Superior temporal gyrus (tissue), 1 donor: ENCODE results near the gene NTSR1.

Source experiments
- DNase-seq: peaks from one replicate; pipeline ENCODE4 v3.0.0-alpha.2; 2016; ENCODE audit errors: extremely low spot score

Gene NTSR1

DNA sequence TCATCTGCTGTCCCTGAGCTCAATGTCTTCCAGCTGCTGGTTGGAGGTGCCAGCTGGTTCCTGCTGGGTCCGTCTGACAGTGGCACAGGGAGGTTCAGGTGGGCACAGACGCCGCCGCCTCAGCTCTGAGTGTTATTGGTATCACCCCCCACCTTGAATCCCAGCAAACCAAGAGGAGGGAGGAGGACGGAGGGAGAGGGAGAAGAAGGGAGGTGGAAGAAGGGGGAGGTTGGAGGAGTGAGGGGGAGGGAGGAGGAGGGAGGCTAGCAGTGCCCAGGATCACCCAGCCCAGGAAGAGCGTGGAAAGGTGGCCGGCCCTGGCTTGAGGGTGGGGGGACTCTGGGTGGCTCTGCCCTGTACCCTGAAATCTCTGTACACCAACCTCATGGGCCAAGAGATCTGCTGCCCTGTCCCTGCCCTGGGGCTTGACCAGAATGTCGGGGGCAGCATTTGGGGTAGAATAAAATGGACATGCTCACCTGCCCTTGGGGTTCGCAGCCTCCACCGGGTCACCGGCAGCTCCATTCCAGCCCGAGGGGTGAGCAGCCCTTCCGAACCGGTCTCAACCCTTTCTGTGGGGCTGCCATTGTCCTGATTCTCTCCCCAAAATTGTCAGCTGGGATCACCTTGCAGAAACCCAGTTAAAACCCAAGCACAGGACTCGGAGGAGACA lies 17.1 kb downstream of the NTSR1 start:
- no peak for DNase-seq

DNA sequence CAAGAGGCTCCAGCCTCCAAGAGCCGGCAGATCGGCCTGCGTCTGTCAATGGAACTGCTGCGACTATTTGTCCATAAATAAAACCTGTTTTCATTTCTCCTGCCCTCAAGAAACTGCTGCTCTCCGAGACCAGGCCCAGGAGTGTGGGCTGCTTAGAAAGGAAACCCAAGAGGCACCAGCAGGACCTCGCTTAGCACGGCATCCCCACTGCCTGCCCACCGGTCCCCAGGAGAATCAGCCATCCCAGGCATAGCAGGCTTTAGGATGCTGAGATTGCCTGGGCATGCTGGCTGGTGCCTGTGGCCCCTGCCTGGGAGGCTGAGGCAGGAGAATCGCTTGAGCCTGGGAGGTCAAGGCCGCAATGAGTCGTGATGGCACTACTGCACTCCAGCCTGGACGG lies 17.6 kb downstream of the NTSR1 start:
- DNase-seq, result no peak

DNA sequence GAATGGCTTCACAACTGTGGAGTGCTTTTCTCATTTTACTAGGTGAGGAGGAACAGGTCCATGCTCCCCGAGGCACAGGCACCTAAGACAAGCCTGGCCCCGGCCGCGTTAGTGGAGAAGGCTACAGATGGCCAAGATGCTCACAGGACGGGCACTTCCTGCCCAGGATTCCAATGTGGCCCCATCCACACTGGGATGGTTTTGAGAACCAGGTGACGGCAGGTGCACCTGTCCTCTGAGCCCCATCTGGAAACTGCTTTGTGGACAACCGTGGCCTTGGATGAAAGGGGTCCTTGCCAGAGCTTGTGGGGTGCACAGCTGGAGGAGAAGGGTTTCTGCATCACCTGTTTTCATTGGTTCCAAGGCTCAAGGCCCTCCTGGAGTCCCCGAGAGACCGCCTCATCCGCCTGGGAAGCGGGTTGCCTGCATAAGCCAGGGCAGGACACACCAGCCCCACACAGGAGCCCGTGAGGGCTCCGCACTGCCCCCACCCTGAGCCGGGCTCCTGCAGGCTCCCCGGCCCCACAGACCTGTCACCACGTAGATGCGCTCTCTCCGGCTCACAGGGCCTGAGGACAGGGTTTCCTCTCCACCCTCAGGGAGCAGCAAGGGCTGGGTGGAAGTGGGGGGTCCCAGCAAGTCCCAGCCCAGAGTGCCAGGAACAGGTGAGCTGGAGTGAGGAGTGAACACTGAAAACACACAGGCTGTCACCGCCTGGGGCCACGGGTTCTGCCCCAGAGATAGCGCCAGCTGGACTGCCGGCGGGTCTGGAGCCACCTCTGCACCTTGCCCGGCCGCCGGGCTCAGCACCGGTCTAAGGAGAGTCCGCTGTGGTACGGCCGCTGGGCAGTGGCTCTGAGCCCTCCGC lies 18.3 kb downstream of the NTSR1 start:
- DNase-seq, result no peak

DNA sequence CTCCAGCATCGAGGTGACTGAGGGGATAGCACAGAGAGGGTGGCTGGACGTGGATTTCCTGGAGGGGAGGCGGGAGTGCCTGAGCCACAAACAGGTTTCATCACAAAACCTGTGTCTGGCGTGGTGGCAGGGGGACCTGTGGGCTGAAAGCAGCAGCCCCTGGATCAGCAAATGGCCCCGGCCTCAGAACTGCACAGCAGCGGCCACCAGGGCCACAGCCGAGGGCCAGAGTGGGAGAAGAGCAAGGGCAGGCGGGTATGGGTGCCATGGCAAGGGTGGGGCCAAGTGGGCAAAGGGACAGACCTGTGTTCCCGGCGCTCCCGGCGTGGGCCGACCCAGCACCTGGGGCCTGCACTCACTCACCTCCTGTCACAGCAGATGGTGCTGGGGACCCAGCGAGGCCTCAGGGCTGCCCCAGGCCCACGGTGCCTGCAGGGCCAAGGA lies 19.0 kb downstream of the NTSR1 start:
- no peak for DNase-seq

DNA sequence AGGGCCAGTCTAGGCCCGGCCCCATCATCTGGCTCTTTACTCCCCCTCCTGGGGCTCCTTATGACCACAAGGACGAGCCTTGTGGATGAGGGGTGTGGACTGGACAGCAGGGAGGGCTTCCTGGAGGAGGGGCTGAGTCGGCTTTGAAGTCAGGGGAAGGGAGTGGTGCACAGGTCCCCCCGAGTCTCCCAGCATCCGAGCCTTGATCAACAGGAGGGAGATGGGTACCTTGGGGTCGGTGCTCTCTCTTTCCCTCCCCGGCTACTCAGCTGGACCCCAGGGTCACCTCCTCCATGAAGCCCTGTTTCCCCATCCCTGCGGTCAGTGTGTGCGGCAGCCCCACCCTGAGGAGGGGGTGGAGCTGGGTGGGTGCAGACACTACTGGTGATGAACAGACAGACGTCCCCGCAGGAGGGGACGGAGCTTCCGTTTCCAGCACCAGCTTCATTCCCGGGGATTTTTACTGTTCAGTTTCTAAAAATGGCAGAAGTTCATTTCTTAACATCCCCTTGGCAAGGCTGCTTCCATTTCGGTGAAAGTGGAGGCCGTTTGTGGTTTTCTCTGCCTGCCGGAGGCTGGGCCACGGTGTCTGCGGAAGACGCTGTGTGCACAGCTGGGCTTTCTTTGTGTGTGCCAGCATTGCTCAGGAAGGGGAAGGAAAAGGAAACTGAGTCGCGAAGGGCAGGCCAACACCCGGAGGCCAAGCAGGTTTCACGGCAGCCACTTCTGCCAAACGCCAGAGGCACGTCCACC lies 19.6 kb downstream of the NTSR1 start:
- no peak for DNase-seq

DNA sequence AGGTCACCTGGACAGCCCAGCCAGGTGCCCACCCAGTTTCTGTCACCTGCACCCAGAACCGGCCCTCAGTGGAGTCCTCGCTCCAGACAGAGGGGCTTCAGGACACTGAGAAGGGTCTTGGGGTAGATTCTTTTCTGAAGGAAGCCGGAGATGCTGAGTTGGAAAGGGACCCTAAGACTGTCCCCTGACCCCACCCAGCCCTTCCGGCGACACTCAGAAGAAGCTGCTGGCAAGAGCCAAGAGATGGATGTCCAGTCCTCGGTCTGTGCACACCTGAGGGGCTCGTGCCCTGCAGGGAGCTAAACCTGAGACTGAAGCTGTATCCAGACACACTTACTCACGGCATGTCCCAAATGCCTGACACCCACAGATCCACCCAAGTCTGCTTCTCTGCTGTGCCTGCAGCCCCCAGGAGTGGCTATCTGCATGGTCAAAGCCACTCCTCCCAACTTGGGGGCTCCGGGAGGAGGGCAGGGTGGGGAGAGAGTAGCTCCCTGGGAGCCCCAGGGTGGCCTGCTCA lies 20.2 kb downstream of the NTSR1 start:
- DNase-seq, result no peak

DNA sequence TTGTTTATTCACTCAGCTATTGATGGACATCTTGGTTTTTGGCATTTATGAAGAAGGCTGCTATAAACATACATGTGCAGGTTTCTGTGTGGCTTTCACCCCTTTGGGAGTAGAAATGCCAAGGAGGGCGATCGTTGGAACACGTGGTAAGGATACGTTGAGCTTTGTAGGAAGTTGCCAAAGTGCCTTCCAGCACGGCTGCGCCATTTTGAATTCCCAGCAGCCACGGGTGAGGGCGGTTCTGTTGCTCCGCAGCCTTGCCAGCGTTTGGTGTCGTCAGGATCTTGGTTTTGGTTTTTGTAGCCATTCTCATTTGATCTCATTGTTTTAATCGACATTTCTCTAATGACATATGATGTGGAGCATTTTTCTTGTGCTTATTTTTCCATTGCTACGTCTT lies 21.8 kb downstream of the NTSR1 start:
- DNase-seq, result no peak

DNA sequence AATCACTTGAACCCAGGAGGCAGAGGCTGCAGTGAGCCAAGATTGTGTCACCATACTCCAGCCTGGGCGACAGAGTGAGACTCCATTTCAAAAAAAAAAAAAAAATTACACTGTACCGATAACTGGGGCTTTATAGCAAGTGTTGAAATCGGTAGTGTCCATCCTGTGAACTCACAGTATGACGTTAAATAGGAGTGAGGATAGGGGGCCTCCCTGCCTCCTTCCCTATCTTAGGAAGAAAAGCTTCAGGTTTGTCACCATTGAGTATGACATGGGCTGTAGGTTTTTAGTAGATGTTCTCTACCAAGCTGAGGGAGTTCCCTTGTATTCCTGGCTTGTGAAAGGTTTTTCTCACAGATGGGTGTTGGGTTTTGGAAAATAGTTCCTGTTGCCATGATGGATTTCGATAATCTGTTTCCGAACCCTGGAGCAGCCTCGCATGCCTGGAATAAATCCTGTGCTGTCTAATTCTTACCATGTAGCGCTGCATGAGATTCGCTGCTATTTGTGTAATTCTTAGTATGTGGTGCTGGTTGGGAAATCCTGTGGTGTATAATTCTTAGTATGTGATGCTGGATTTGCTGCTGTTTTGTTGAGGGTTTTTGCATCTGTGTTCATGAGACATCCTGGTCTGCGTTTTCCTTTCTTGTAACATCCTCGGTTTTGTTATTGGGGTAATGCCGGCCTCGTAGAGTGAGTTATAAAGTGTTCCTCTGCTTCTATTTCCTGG lies 23.6 kb downstream of the NTSR1 start:
- no peak for DNase-seq

DNA sequence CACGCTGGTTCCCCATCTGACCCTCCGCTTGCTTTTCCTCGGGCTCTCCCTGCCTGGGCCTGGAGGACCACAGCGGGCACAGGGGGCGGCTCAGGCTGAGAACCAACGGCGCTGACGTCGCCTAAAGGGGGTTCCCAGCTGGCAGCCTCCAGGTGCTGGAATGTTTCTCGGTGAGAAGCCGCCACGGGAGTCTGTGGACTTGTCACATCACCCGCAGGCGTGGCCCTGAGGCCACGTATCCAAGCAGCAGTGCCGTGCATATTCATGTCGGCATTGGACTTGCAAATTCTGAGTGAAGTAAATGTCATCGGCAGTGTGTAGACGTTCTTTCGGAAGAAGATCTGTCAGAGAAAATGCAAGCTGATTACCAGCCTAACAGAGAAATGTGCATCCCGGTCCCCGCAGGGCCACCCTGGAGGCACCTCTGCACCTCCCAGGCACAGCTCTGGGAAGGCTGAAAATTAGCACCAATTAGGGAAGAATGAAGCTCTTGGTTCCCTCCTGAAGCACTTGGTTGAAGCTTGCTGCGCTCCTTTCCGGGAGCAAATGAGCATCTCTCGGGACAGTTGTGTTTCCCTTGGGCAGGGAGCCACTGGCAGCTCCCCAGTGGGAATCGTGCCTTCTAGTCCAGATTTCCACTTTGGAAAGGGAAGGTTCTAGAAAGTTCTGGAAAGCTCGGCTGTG lies 24.3 kb downstream of the NTSR1 start:
- DNase-seq, result no peak

DNA sequence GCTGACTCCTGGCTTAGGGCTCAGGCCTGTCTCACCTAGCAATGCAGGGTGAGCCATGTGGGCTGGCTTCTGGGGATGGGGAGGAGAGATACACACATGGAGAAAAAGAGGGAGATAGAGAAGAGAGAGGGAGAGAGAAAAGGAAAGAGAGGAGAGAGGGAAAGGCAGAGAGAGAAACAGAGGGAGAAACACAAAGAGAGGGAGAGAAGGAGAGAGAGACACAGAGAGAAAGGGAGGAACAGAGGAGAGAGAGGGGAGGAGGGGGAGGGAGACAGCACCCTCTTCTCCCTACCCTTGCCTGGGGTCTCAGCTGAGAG lies 24.8 kb downstream of the NTSR1 start:
- DNase-seq, result no peak

DNA sequence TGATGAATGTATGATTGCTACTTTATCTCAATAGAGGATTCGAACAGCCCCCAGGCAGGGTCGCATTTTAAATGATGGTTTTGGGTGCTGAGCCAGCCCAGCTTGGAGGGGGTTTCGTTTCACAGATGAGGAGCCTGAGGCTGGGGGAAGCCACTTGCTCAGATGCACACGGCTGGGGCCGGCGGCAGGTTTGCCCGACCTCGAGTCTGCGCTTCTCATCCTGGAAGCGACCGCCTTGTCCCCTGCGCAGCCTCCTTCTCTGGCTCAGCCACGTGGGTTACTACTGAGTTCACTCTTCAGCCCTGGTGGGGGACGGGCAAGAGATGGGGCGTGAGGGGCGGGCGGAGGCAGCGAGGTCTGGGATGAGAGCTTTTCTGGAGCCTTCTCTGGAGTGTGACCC lies 25.3 kb downstream of the NTSR1 start:
- no peak for DNase-seq

DNA sequence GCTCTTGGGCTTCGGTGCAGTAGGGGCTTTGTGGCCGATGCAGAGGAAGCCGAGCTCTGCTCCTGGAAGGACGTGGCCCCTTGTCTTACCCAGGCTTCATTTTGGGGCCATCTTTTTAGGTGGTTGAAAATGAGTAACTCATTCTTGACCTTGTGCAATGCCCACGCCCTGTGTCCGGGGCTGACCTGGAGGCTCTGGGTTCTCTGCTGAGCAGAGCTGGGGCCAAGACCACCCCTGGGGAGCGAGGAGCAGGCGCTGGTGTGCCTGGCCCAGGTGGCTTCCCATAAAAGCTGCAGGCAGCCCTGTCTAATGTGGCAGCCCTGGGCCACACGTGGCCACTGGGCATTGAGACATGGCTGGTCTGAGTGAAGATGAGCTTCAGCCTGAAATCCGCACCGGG lies 25.7 kb downstream of the NTSR1 start:
- DNase-seq, result no peak

DNA sequence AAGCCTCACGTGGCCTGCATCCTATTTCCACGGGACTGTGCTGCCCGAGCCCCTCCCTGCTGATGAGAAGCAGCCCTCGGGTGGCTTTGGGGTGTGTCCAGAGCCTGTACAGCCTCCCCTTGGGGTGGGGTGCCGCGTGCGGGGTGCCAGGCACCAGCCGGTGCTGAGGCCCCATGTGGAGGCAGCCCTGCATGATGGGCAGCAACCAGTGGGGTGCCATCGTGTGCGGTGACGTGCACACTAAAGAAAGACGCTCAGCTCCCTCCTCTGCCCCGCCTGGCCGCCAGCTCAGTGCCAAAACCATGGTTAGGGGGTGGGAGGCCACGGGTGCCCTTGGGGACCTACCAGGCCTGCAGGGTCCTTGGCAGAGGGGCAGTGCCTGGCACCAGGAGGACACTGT lies 26.2 kb downstream of the NTSR1 start:
- DNase-seq, result no peak

DNA sequence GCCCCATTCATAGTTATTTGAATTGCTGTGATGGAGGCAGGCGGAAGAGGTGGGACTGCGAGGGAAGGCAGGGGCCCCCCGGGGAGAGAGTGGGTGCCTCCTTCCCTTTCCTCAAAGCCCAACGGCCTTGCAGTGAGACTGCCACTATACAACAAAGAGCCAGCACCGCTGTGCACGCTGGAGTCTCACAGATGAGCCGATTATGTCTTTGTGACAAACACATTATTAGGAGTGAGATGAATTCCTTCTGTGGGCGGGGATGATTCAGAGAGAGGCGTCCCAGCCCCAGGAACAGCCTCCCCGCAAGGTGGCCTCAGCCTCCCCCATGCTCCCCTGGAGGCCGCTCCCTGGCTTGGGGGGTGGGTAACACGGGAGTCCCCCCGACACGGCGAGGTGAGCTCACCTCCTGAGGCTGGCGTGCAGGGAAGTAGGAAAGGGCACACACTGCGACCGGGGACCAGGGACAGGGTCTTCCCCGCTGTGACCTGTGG lies 26.7 kb downstream of the NTSR1 start:
- DNase-seq, result no peak

DNA sequence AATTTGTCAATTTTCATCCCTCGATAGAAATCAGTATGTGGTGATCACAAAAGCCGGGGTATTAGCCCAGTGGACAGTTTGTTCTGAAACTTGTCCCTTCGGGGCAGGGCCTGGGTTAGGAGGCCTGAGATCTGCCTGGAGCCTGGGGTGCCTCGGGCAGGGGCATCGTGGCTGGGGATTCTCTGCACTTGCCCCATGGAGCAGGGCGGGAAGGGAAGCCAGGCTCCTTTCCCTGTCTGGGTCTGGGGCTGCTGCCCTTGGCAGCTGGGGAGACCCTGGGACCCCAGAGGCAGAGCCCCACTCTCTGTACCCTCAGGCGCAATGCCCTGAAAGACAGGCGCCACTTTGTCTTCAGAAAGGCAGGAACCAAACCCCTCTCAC lies 27.4 kb downstream of the NTSR1 start:
- no peak for DNase-seq

DNA sequence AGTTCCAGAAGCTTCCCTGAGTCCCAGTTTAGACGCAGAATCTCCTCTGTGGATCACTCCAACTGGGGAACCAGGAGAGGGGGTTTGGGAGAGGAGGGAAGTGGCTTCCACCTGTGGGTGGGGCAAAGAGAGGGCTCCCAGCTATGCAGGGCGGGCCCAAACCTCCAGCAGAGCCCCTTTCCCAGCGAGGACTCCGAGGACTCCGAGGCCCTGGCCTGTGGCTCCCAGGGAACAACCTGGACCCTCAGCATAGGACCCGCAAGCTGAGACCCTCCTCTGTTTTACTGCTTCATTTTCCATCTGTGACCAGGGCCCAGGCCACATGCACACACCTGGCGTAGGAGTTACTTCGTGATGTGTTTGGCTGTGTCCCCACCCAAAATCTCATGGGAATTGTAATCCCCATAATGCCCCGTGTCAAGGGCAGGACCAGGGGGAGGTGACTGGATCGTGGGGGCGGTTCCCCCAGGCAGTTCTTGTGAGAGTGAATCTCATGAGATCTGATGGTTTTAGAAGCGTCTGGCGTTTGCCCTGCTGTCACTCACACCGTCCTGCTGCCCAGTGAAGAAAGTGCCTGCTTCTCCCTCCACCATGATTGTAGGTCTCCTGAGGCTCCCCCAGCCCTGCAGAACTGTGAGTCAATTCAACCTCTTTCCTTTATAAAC lies 27.9 kb downstream of the NTSR1 start:
- no peak for DNase-seq

DNA sequence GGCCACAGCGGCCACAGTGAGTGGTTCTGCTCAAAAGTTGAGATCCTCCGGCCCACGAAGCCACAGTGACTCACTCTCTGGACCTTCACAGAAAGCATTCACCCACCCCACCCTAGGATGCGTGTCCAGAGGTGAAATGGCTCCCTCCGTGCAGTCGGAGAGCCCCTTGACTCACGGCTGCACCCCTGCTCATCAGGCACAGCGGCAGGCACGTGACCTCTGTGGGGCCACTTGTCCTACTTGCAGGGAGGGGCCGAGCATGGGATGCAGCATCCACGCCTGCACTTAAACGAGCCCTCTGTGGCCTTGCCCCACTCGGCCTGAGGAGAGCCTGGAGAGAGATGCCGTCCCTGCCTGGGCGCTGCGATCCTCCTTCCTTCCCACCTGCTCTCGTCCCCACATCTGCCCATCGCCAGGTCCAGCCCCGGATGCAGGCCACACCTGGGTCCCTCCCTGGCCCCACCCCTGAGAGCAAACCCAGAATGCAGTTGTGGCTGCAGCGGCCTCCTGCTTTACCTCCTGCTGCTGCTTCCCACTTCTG lies 28.7 kb downstream of the NTSR1 start:
- no peak for DNase-seq

DNA sequence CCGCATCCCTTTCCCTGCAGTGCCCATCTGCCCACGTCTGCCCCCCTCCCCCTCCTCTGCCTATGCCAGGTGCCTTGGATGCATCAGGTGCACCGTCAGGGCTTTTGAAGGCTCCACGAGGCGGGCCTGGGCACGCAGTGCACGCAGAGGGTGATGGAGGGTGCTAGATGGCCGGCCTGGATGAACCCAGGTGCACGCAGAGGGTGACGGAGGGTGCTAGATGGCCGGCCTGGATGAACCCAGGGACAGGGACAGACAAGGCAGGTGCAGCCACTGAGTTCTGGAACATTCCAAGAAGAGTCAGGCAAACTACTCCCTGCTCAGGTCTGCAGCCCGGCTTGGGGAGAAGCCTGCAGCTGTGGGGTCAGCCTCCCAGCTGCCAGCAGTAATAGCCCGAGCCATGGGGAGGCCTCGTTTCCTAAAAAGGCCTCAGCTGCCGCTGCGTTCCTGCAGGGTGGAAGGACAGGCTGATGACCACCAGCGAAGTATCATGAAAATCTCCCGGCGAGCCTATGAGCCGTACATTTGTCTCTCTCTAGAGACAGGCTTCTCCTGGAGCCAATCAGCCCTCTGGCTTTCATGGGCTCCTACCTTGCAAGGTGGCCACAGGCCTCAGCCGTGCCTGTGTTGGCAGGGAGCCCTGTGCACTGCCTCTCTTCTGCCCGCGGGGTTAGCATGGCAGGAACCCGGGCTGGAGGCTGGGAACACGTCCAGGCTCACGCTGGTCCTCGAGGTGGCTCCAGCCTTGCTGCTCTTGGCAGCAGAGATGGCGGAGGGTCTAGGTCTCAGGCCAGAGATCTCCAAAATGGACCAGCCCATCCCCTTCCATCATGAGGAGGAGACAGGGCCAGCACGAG lies 29.6 kb downstream of the NTSR1 start:
- DNase-seq, result no peak

DNA sequence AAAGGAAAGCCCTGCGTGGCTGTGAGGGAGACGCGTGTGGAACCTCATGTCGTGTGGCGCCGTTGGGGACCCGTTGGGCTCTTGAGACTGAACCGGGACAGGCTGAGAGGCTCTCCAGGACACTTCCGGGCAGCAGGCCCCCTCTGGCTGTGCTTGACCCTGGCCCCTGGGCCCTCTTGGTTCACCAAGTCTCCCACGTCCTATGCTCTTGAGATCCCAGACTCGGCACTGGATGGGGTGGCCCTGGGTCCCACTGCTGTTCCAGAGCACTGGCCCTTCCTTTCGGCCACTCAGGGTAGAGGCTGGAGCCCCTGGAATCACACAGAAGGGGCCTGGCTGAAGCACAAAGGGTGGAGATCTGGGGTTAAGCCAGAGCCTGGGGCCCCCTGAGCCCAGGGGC lies 30.4 kb downstream of the NTSR1 start:
- no peak for DNase-seq
